ENCODE results near the gene VKORC1L1. TPM values are rescaled to one million over a fixed set of nuclear protein-coding genes. Genes with fewer than 3 reads are reported as not detected.
A peak's percentile ranks its signal among the peaks of the same experiment; 100 is the strongest.

Gene VKORC1L1
- total and polyA plus RNA-seq, 9 of the 15 experiments (the other 6 are each of a cell fraction or from before 2014, with no cell fraction given), result 6.8 to 36.5 (median 19.3) TPM

- no TSS peak for BruUV-seq (replicated peaks)
- intact Hi-C loops (cut with micrococcal nuclease), result no loop called here
- in situ Hi-C loops (cut with MboI), result no loop called here
- no peak overlapping the region for H2AFZ ChIP-seq (ENCODE audit: low read depth, low read length)
- H3K9me1 ChIP-seq (ENCODE audit: control insufficient read depth, insufficient read depth, low read length), result no peaks in the 10 kb centered on the region
- no peak overlapping the region for H3K4me2 ChIP-seq (ENCODE audit: insufficient read depth, low read length)
- no peaks in the 10 kb centered on the region for H3K9me3 ChIP-seq (replicated peaks; ENCODE audit: control insufficient read depth, insufficient read depth, low read depth, low read length)
- no peak for DNase-seq (ENCODE audit: extremely low read depth in 1 of 4, low spot score in 3 of 4)
- CTCF ChIA-PET (ENCODE audit: low intra/inter-chr PET ratio), result no interaction called here
- whole genome bisulfite sequencing (ENCODE audit: insufficient coverage, low coverage, missing lambda C conversion rate), result 82% methylated on average over 9 of the region's 9 CpGs
- H3K27ac ChIP-seq (ENCODE audit: extremely low read depth, low read depth, low read length), result no peak overlapping the region
- H3K4me3 ChIP-seq, result no peak overlapping the region
- no peaks in the 10 kb centered on the region; a peak in 1 of 5 replicates for H3K4me1 ChIP-seq (replicated peaks in 1 of 2; ENCODE audit: control insufficient read depth in 2 of 2, insufficient read depth in 2 of 2, low read length in 2 of 2)
- POLR2A ChIA-PET, result interaction anchor here (0.6 to 1.1 kb wide), 2 partner anchors 10 to 1410 kb away, joined by 3 read pairs; no protein-coding TSS in a partner anchor
- FAIRE-seq, result no peak
- peaks cover 37% of the 10 kb centered on the region for H3K36me3 ChIP-seq (ENCODE audit: control insufficient read depth, insufficient read depth, low read length)
- no peaks in the 10 kb centered on the region; the same call in 1 of the 2 replicates for H4K20me1 ChIP-seq (replicated peaks; ENCODE audit: control insufficient read depth, insufficient read depth, low read length)
- no peaks in the 10 kb centered on the region for H3K79me2 ChIP-seq (ENCODE audit: control insufficient read depth, insufficient read depth, low read length)
- H3K9ac ChIP-seq (ENCODE audit: insufficient read depth in 1 of 2, low read depth in 2 of 2, low read length in 2 of 2), result no peak overlapping the region
- ATAC-seq, result no peak
- H3K27me3 ChIP-seq (ENCODE audit: control insufficient read depth in 2 of 2, insufficient read depth in 2 of 2, low read length in 2 of 2), result no peaks in the 10 kb centered on the region
- TF ChIP-seq TOE1 (IDR thresholded peaks at IDR 0.05; ENCODE audit: borderline replicate concordance) (no peak), TOE1 (CRISPR knock-in tag; IDR thresholded peaks at IDR 0.05; ENCODE audit: borderline replicate concordance, low read depth) (no peak), MAFF (IDR thresholded peaks at IDR 0.05; ENCODE audit: low read length) (no peak), CEBPB (tag; IDR thresholded peaks at IDR 0.05) (peak; percentile 82), ZBTB40 (IDR thresholded peaks at IDR 0.05) (peak; percentile 96), ZBTB40 (CRISPR knock-in tag; IDR thresholded peaks at IDR 0.05) (peak; percentile 94), NFE2 (IDR thresholded peaks at IDR 0.05; ENCODE audit: low read depth) (0 out of 2 replicates have a peak, but pooled peaks have one; percentile 31), ZNF384 (IDR thresholded peaks at IDR 0.05; ENCODE audit: low read depth, low read length) (0 out of 2 replicates have a peak, but pooled peaks have one; percentile 35), CEBPG (CRISPR knock-in tag; IDR thresholded peaks at IDR 0.05) (no peak), CEBPG (tag; conservative IDR thresholded peaks at IDR 0.05 in 1 of 2, IDR thresholded peaks at IDR 0.05 in 1 of 2) (peak; percentile 37 to 53; a peak in 2 of 4 replicates), E2F1 (CRISPR knock-in tag; IDR thresholded peaks at IDR 0.05) (0 out of 2 replicates have a peak, but pooled peaks have one; percentile 33)
Measured at GRCh38 chr7:65951837-65952578, 79.1 kb downstream of the VKORC1L1 start.
